Activated CD4-positive, alpha-beta T cell treated with anti-CD3 and anti-CD28 coated beads, Interleukin-2, amount 50 U/mL, for 16 hours (primary cell): Measurements from ENCODE around the gene EPHB2.
"Not testable (repeated sequence)": the region's sequence is repeated elsewhere in the genome, so short reads cannot be mapped to it uniquely, and the experiment has no call there.

Experiments
- DNase-seq: peaks from one replicate; pipeline ENCODE4 v3.0.0-alpha.2; 2020

EPHB2 gene

GRCh38 chr1:22691031-22691753 is 19.4 kb upstream of the EPHB2 start:
- no peak for DNase-seq

GRCh38 chr1:22694172-22694571 is 16.5 kb upstream of the EPHB2 start:
- DNase-seq: no peak

- DNase-seq: no peak
Observed at GRCh38 chr1:22696610-22697009, 14.0 kb upstream of the EPHB2 start.

- no peak for DNase-seq
Observed at GRCh38 chr1:22697980-22698379, 12.7 kb upstream of the EPHB2 start.

- DNase-seq: no peak
Observed at GRCh38 chr1:22699681-22700520, 10.7 kb upstream of the EPHB2 start.

GRCh38 chr1:22702296-22703085 is 8.1 kb upstream of the EPHB2 start:
- DNase-seq: no peak

GRCh38 chr1:22704440-22705067 is 6.1 kb upstream of the EPHB2 start:
- peak; percentile 84 for DNase-seq

GRCh38 chr1:22705586-22705985 is 5.1 kb upstream of the EPHB2 start:
- DNase-seq: no peak

- not testable (repeated sequence) for DNase-seq
Observed at GRCh38 chr1:22706100-22706499, 4.5 kb upstream of the EPHB2 start.

- DNase-seq: no peak
Observed at GRCh38 chr1:22708777-22709176, 1.9 kb upstream of the EPHB2 start.

- DNase-seq: no peak
Observed at GRCh38 chr1:22709227-22709626, 1.4 kb upstream of the EPHB2 start.

- DNase-seq: no peak
Observed at GRCh38 chr1:22709891-22710700, 543 bp upstream of the EPHB2 start.

- DNase-seq: no peak
Observed at GRCh38 chr1:22711071-22711470, 432 bp downstream of the EPHB2 start.

- no peak for DNase-seq
Observed at GRCh38 chr1:22711591-22712501, 1.2 kb downstream of the EPHB2 start.

- DNase-seq: no peak
Observed at GRCh38 chr1:22712502-22713271, 2.0 kb downstream of the EPHB2 start.

- DNase-seq: no peak
Observed at GRCh38 chr1:22714455-22714854, 3.8 kb downstream of the EPHB2 start.

GRCh38 chr1:22717037-22717760 is 6.6 kb downstream of the EPHB2 start:
- DNase-seq: no peak

- DNase-seq: no peak
Observed at GRCh38 chr1:22721122-22721873, 10.7 kb downstream of the EPHB2 start.
